ENCODE results near the gene RASD2.

The RASD2 gene

GRCh38 chr22:35589756-35590093 is 49.1 kb downstream of the RASD2 start:
- H3K4me1 ChIP-seq (ENCODE audit: insufficient read depth, low read length, poor library complexity, severe bottlenecking), result peaks cover 5% of the 10 kb centered on the region

GRCh38 chr22:35590634-35591295 is 50.1 kb downstream of the RASD2 start:
- Histone ChIP-seq H3K9ac (ENCODE audit: low read depth, low read length, poor library complexity, severe bottlenecking) (no peak overlapping the region), H3K9me2 (replicated peaks; ENCODE audit: low read depth, low read length) (no peaks in the 10 kb centered on the region), H3K4me1 (ENCODE audit: insufficient read depth, low read length, poor library complexity, severe bottlenecking) (peaks cover 5% of the 10 kb centered on the region), H4K20me1 (ENCODE audit: insufficient read depth, low read length, poor library complexity, severe bottlenecking) (no peaks in the 10 kb centered on the region), H3K4me2 (ENCODE audit: low read depth, low read length, poor library complexity, severe bottlenecking) (no peak overlapping the region), H3F3A (ENCODE audit: low read depth) (no peaks in the 10 kb centered on the region), H2AFZ (ENCODE audit: low read length) (no peak overlapping the region), H3K9me3 (ENCODE audit: insufficient read depth, low read depth, low read length) (no peaks in the 10 kb centered on the region), H3K79me2 (ENCODE audit: insufficient read depth, low read length) (no peaks in the 10 kb centered on the region), H3K36me3 (ENCODE audit: insufficient read depth, low read length) (no peaks in the 10 kb centered on the region), H3K4me3 (ENCODE audit: low read length, poor library complexity, severe bottlenecking) (no peak overlapping the region), H3K27me3 (ENCODE audit: insufficient read depth, low read length, poor library complexity, severe bottlenecking) (no peaks in the 10 kb centered on the region)
- no peak for TF ChIP-seq CTCF (conservative IDR thresholded peaks at IDR 0.05; ENCODE audit: low read length)
- no peak for TF ChIP-seq EZH2phosphoT487 (IDR thresholded peaks at IDR 0.05; ENCODE audit: borderline replicate concordance)

More at GRCh38 chr22:35589756-35590093, 49.1 kb downstream of the RASD2 start:
- no peaks in the 10 kb centered on the region for H3K36me3 ChIP-seq (ENCODE audit: insufficient read depth, low read length)
- TF ChIP-seq EZH2phosphoT487 (IDR thresholded peaks at IDR 0.05; ENCODE audit: borderline replicate concordance) (no peak), CTCF (conservative IDR thresholded peaks at IDR 0.05; ENCODE audit: low read length) (no peak)
- H3K4me2 ChIP-seq (ENCODE audit: low read depth, low read length, poor library complexity, severe bottlenecking), result no peak overlapping the region
- H3K79me2 ChIP-seq (ENCODE audit: insufficient read depth, low read length), result no peaks in the 10 kb centered on the region
- H3K9me2 ChIP-seq (replicated peaks; ENCODE audit: low read depth, low read length), result no peaks in the 10 kb centered on the region
- no peak overlapping the region for H3K4me3 ChIP-seq (ENCODE audit: low read length, poor library complexity, severe bottlenecking)
- H3K9ac ChIP-seq (ENCODE audit: low read depth, low read length, poor library complexity, severe bottlenecking), result no peak overlapping the region
- H2AFZ ChIP-seq (ENCODE audit: low read length), result no peak overlapping the region
- H3K9me3 ChIP-seq (ENCODE audit: insufficient read depth, low read depth, low read length), result no peaks in the 10 kb centered on the region
- H3F3A ChIP-seq (ENCODE audit: low read depth), result no peaks in the 10 kb centered on the region
- no peaks in the 10 kb centered on the region for H3K27me3 ChIP-seq (ENCODE audit: insufficient read depth, low read length, poor library complexity, severe bottlenecking)
- no peaks in the 10 kb centered on the region for H4K20me1 ChIP-seq (ENCODE audit: insufficient read depth, low read length, poor library complexity, severe bottlenecking)

- Histone ChIP-seq H3K4me2 (ENCODE audit: low read depth, low read length, poor library complexity, severe bottlenecking) (no peak overlapping the region), H3K9ac (ENCODE audit: low read depth, low read length, poor library complexity, severe bottlenecking) (no peak overlapping the region), H2AFZ (ENCODE audit: low read length) (no peak overlapping the region), H3F3A (ENCODE audit: low read depth) (no peaks in the 10 kb centered on the region), H3K4me1 (ENCODE audit: insufficient read depth, low read length, poor library complexity, severe bottlenecking) (peaks cover 5% of the 10 kb centered on the region), H3K27me3 (ENCODE audit: insufficient read depth, low read length, poor library complexity, severe bottlenecking) (no peaks in the 10 kb centered on the region), H4K20me1 (ENCODE audit: insufficient read depth, low read length, poor library complexity, severe bottlenecking) (no peaks in the 10 kb centered on the region), H3K36me3 (ENCODE audit: insufficient read depth, low read length) (no peaks in the 10 kb centered on the region), H3K9me3 (ENCODE audit: insufficient read depth, low read depth, low read length) (no peaks in the 10 kb centered on the region), H3K79me2 (ENCODE audit: insufficient read depth, low read length) (no peaks in the 10 kb centered on the region), H3K4me3 (ENCODE audit: low read length, poor library complexity, severe bottlenecking) (no peak overlapping the region), H3K9me2 (replicated peaks; ENCODE audit: low read depth, low read length) (no peaks in the 10 kb centered on the region)
- TF ChIP-seq CTCF (conservative IDR thresholded peaks at IDR 0.05; ENCODE audit: low read length), result no peak
- TF ChIP-seq EZH2phosphoT487 (IDR thresholded peaks at IDR 0.05; ENCODE audit: borderline replicate concordance), result no peak
Observed at GRCh38 chr22:35591714-35592417, 51.2 kb downstream of the RASD2 start.

Data from Loucy (cell line).